Thyroid gland (tissue), 4 donors: ENCODE measurements around the gene ASTL.

ENCODE experiments used
- CTCF ChIP-seq, 6 experiments: fragments of 200-600 bp in 3 of 6; fragments of 450-650 bp in 3 of 6; sonication (generic) in 3 of 6; IDR thresholded peaks; one replicate each; pipeline ENCODE4 v1.5.1; 2016 to 2019; ENCODE audit warnings: antibody characterized with exemption in 6 of 6, mild to moderate bottlenecking in 2 of 6, inconsistent platforms in 1 of 6, moderate library complexity in 1 of 6
- POLR2A ChIP-seq, 2 donors: fragments of 450-650 bp; IDR thresholded peaks; one replicate each; pipeline ENCODE4 v1.6.1; 2017; ENCODE audit warnings: antibody characterized with exemption in 2 of 2, mild to moderate bottlenecking in 2 of 2, moderate library complexity in 1 of 2

- TF ChIP-seq CTCF (IDR thresholded peaks at IDR 0.05) (no peak), POLR2A (IDR thresholded peaks at IDR 0.05) (no peak)
Observed at GRCh38 chr2:96163415-96163767, 25.1 kb upstream of the ASTL start.
